Prostate gland (tissue), 2 donors: Measurements from ENCODE around the gene SLIT2. TPM values are rescaled to one million over a fixed set of nuclear protein-coding genes. Genes with fewer than 3 reads are reported as not detected.

Experiments used
- DNase-seq: peaks from one replicate; pipeline ENCODE4 v3.0.0-alpha.2; 2019; ENCODE audit warnings: low spot score
- H3K27ac ChIP-seq, 2 donors: fragments of 200-600 bp; sonication (generic); 2 replicates each; pipeline ENCODE4 v1.5.1; 2017 to 2019
- H3K27me3 ChIP-seq: fragments of 200-600 bp; sonication (generic); replicated peaks from 2 replicates; pipeline ENCODE4 v1.5.1; 2019; ENCODE audit not compliant: insufficient read depth
- H3K36me3 ChIP-seq, 2 donors: fragments of 200-600 bp; sonication (generic); 1 replicate in 1 of 2; 2 replicates in 1 of 2; pipeline versions ENCODE4 v1.5.1 to v1.8.1; 2017 to 2019
- H3K4me1 ChIP-seq: fragments of 200-600 bp; sonication (generic); replicated peaks from 2 replicates; pipeline ENCODE4 v1.5.1; 2019
- H3K4me3 ChIP-seq, 2 donors: fragments of 200-600 bp; sonication (generic); 2 replicates each; pipeline ENCODE4 v1.5.1; 2017 to 2019
- H3K9me3 ChIP-seq: fragments of 200-600 bp; sonication (generic); 2 replicates; pipeline ENCODE4 v1.5.1; 2017
- CTCF ChIP-seq, 4 experiments: fragments of 200-600 bp in 2 of 4; fragments of 450-650 bp in 2 of 4; sonication (generic) in 2 of 4; IDR thresholded peaks; 1 replicate in 3 of 4; 2 replicates in 1 of 4; pipeline ENCODE4 v1.5.1; 2016 to 2019; ENCODE audit warnings: antibody characterized with exemption in 4 of 4, mild to moderate bottlenecking in 2 of 4, moderate library complexity in 2 of 4
- POLR2A ChIP-seq: fragments of 450-650 bp; IDR thresholded peaks from one replicate; pipeline ENCODE4 v1.6.1; 2016; ENCODE audit warnings: antibody characterized with exemption, mild to moderate bottlenecking
- POLR2AphosphoS5 ChIP-seq: sonication (generic); formaldehyde crosslinking; IDR thresholded peaks from one replicate; pipeline ENCODE4 v1.6.1; 2017; ENCODE audit warnings: antibody characterized with exemption
- WGBS: methylation state at CpG from one replicate; pipeline ENCODE4 v1.1.5; 2018; 5-methylcytosine and 5-hydroxymethylcytosine counted together
- intact Hi-C: fragments of 100-400 bp; cut with DNase I; formaldehyde crosslinking; loops from one replicate; pipeline ENCODE4 v1.14.2; 2022
- total RNA-seq, 2 donors: library from RNA; depleted of rRNA; stranded (reverse); fragments of >200 nt; gene quantifications; one replicate each; pipeline ENCODE4 v1.1.0, GENCODE V29; 2016

Gene SLIT2
- total RNA-seq, 2 donors from 2014 or later: 8.5 to 11.0 TPM

GRCh38 chr4:20264688-20265087, 13.0 kb downstream of the SLIT2 start:
- Histone ChIP-seq H3K9me3 (no peaks in the 10 kb centered on the region), H3K4me3 (no peak overlapping the region), H3K27ac (no peak overlapping the region), H3K27me3 (no peaks in the 10 kb centered on the region), H3K36me3 (no peaks in the 10 kb centered on the region), H3K4me1 (no peaks in the 10 kb centered on the region)
- intact Hi-C loops: no loop called here
- no peak for TF ChIP-seq POLR2AphosphoS5
- no peak for TF ChIP-seq CTCF (IDR thresholded peaks at IDR 0.05)
- TF ChIP-seq POLR2A: no peak
- no peak for DNase-seq

- Histone ChIP-seq H3K4me3 (no peak overlapping the region), H3K4me1 (no peaks in the 10 kb centered on the region), H3K27ac (no peak overlapping the region), H3K36me3 (no peaks in the 10 kb centered on the region), H3K9me3 (no peaks in the 10 kb centered on the region), H3K27me3 (no peaks in the 10 kb centered on the region)
- DNase-seq: no peak
- TF ChIP-seq CTCF (IDR thresholded peaks at IDR 0.05) (no peak), POLR2AphosphoS5 (no peak), POLR2A (no peak)
- 93% methylated on average over 1 of the region's 1 CpG for WGBS
- intact Hi-C loops: no loop called here
These were observed 14.0 kb downstream of the SLIT2 start for GRCh38 chr4:20265726-20266125.

GRCh38 chr4:20266215-20267082, 14.7 kb downstream of the SLIT2 start:
- Histone ChIP-seq H3K4me3 (no peak overlapping the region), H3K27me3 (no peaks in the 10 kb centered on the region), H3K27ac (peak overlapping the region in 1 of 2 donors; percentile 20), H3K4me1 (no peaks in the 10 kb centered on the region), H3K36me3 (no peaks in the 10 kb centered on the region), H3K9me3 (no peaks in the 10 kb centered on the region)
- TF ChIP-seq POLR2AphosphoS5 (peak; percentile 51), POLR2A (no peak)
- no peak for DNase-seq
- 41% methylated on average over 4 of the region's 4 CpGs for WGBS
- intact Hi-C loops: no loop called here

GRCh38 chr4:20268028-20268427, 16.3 kb downstream of the SLIT2 start:
- Histone ChIP-seq H3K9me3 (no peaks in the 10 kb centered on the region), H3K36me3 (no peaks in the 10 kb centered on the region), H3K4me3 (no peak overlapping the region), H3K27ac (no peak overlapping the region), H3K27me3 (no peaks in the 10 kb centered on the region), H3K4me1 (no peaks in the 10 kb centered on the region)
- intact Hi-C loops: no loop called here
- no peak for DNase-seq
- TF ChIP-seq POLR2A (no peak), CTCF (IDR thresholded peaks at IDR 0.05) (no peak), POLR2AphosphoS5 (no peak)

- Histone ChIP-seq H3K36me3 (no peaks in the 10 kb centered on the region), H3K4me3 (no peak overlapping the region), H3K27me3 (no peaks in the 10 kb centered on the region), H3K4me1 (no peaks in the 10 kb centered on the region), H3K27ac (no peak overlapping the region), H3K9me3 (no peaks in the 10 kb centered on the region)
- WGBS: 47% methylated on average over 1 of the region's 1 CpG
- no peak for TF ChIP-seq POLR2A
- no peak for TF ChIP-seq CTCF (IDR thresholded peaks at IDR 0.05)
- TF ChIP-seq POLR2AphosphoS5: no peak
- intact Hi-C loops: no loop called here
- DNase-seq: no peak
These were observed 17.6 kb downstream of the SLIT2 start for GRCh38 chr4:20269320-20269719.
